Stimulated activated CD8-positive, alpha-beta memory T cell treated with anti-CD3 and anti-CD28 coated beads, Interleukin-4, amount 100 ng/mL, for 24 hours (primary cell): ENCODE data around the gene PCBP3.

ENCODE experiments used
- DNase-seq: peaks from one replicate; pipeline ENCODE4 v3.0.0-alpha.2; 2020; ENCODE audit warnings: low read depth

The PCBP3 gene

GRCh38 chr21:45932922-45933502 lies 289.5 kb downstream of the PCBP3 start:
- DNase-seq = no peak

DNA sequence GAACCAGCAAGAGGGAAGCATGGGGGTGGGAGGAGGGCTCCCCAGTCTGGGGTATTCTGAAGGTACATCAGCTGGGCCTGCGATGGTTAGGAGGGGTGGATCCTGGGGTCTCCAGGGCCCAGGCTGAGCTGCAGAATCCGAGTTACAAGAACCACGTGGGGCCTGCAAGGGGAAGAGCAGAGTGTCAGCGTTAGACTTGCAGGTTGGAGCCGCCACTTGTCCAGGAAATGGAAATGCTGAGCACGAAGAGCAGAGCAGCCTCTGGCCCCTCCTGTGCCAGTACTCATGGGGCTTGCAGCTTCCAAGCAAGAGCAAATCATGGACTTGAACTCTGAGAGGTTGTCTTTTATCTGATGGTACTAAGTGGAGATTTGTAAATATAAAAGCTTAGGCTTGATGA lies 290.6 kb downstream of the PCBP3 start:
- no peak for DNase-seq

- no peak for DNase-seq
These were observed 291.0 kb downstream of the PCBP3 start for GRCh38 chr21:45934554-45934953.

- no peak for DNase-seq
These were observed 292.1 kb downstream of the PCBP3 start for GRCh38 chr21:45935628-45936027.

- no peak for DNase-seq
These were observed 294.4 kb downstream of the PCBP3 start for GRCh38 chr21:45937721-45938452.

- no peak for DNase-seq
These were observed 294.9 kb downstream of the PCBP3 start for GRCh38 chr21:45938453-45938755.

GRCh38 chr21:45938811-45939520 lies 295.4 kb downstream of the PCBP3 start:
- DNase-seq = no peak

DNA sequence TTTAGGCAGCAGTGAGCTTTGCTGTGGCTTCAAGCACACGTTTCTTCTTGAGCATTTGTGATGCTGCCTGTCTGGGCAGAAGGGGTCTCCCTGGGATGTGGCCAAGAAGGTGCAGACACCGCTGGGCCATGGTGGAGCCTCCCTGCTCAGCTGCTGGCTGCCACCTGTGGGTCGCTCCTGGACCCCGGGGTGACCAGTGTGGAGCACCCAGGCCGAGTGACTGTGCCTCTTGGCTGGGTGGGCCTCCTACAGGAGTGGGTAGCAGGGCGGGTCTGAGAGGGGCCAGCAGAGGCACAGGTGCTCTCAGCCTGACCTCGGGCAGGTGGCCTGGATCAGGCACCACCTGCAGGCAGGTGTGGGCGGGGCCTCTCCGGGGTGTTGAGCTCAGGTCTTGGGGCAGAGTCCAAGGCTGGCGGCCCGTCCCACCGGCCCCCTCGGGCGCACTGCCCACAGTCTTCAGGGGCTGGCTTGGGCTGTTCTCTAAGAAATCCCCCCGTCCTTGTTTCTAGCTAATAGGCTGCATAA lies 296.1 kb downstream of the PCBP3 start:
- no peak for DNase-seq

- DNase-seq = no peak
These were observed 296.6 kb downstream of the PCBP3 start for GRCh38 chr21:45940091-45940490.

DNA sequence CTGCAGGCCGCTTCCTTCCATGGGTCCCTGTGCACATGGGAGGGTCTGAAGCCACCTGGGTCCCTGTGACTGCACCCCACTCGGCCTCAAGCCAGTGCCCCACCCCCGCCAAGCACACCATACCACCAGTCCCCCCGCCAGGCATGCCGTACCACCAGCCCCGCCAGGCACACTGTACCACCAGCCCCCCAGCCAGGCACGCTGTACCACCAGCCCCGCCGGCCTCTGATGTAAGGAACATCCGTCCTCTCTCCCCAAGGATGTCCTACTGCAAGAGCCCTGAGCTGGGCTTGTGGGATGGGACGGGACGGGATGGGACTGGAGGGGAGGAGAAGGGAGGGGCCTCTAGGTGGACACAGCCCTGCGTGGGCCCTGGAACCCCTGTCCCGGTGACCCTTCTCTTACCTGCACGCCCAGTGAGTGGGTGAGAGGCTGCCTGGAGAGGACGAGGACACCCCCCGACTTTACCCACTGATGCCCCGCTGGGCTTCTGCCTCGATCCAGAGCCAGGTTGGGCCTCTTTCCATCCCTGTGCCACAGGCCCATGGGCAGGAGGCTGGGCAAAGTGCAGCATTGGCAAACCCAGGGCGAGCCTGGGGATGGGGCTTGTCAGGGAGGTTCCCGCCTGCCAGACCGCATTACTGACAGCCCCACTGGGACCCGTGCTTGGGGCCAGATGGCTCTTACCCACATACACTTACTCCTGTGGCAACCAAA lies 297.3 kb downstream of the PCBP3 start:
- DNase-seq = no peak

DNA sequence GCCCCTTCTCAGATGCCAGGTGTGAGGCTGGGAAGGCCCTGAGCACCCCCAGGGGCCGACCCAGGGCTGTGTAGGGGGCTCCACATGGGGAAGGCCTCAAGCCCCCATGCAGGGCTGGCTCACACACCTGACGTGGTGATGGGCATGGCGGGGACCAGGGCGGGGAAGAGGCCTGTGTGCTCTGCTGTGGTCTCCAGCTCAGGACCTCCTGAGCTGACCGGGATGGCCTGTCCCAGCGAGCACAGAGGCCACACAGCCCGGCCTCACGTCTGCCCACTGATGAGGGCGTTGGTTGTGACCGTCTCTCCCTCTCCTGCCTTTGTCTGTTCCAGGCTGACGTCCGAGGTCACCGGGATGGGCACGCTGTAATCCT lies 297.8 kb downstream of the PCBP3 start:
- DNase-seq = no peak

DNA sequence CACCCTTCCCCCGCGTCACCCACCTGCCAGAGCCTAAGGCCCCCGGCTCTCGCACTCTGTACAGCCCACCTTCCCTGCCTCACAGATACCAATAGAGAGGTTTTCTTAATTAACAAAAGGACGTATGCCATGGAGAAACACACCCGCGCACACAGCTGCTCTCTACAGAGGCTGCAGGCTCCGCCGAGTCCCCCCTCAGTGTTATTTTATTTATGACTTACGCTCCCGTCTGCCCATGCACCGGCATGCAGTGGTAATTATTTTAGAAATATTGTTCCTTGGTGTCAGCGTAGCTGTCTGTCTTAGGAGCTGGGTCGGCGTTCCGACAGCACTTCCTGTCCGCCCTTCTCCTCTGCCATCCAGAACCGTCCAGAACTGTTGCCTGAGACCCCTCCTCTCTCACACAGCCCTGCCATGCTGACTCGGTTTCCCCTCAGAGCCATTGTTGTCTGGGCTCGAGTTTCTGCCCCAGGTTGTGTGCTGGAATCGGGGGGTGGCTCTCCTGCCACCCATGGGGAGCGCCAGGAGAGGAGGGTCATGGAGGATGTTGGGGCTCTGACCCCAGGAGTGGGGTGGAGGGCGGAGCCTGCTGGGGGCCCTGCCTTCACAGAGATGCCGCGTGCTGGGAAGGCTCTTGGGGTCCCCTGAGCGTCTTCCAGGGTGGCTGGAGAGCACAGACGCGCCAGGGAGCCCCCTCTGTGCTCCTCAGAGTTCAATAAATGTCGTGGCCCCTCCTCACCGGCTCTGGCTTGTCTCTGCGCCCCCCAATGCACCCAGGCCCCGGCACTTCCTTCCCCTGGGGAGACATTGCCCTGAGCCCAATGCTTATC lies 298.4 kb downstream of the PCBP3 start:
- no peak for DNase-seq

GRCh38 chr21:45942755-45943629 lies 299.5 kb downstream of the PCBP3 start:
- DNase-seq = no peak

DNA sequence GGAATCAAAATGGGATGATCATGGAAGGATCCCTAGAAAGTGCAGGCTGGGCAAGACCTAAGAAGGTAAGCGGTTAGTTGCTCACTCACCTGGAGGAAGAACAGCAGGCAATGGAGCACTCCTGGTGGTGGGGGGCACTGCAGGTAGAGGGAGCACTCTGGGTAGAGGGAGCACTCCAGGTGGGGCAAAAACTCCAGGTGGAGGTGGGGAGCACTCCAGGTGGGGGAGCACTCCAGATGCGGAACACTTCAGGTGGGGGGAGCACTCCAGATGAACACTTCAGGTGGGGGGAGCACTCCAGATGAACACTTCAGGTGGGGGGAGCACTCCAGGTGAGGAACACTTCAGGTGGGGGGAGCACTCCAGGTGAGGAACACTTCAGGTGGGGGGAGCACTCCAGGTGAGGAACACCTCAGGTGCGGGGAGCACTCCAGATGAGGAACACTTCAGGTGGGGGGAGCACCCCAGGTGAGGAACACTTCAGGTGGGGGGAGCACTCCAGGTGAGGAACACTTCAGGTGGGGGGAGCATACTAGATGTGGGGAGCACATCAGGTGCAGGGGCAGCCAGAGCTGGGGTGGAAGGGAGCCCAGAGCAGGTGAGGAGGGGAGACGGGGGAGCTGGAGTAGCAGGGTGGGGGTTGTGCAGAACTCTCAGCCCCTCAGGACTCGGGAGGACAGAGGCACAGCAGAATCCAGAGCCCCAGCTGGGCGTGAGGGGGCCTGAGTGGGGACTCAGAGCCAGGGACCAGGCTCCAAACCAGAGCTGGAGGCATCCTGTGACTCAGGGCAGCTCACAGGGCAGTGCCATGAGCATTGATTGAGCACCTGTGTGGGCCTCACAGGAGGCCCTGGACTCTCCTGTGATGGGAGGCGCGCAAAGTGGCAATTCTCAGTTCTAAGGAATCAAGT lies 300.4 kb downstream of the PCBP3 start:
- no peak for DNase-seq

GRCh38 chr21:45944601-45945000 lies 301.1 kb downstream of the PCBP3 start:
- DNase-seq = no peak

GRCh38 chr21:45945066-45945867 lies 301.7 kb downstream of the PCBP3 start:
- DNase-seq = no peak

DNA sequence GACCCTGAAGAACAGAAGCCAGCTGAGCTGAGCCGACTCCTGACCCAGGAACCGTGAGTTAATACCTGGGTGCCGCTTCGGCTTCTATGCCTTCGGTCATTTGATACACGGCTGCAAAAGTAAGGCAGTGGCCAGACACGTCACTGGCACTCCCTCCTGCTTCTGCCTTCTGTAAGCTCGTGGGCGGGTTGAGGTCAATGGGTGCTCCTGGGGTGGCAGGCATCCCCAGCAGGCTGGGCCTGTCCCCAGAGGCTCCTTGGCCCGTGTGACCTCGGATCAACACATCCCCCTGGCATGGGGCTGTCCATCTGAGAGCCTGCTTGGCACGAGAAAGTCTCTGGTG lies 302.3 kb downstream of the PCBP3 start:
- no peak for DNase-seq

- DNase-seq = no peak
These were observed 303.8 kb downstream of the PCBP3 start for GRCh38 chr21:45947296-45947695.

- DNase-seq = no peak
These were observed 304.3 kb downstream of the PCBP3 start for GRCh38 chr21:45947716-45948255.
